ENCODE data around the gene FZD4.

The FZD4 gene

GRCh38 chr11:86912238-86912637 lies 43.0 kb downstream of the FZD4 start:
- DNase-seq (ENCODE audit: low read depth, low spot score), result no peak

GRCh38 chr11:86910592-86910991 lies 44.6 kb downstream of the FZD4 start:
- no peak for DNase-seq (ENCODE audit: low read depth, low spot score)

GRCh38 chr11:86906198-86906597 lies 49.0 kb downstream of the FZD4 start:
- no peak for DNase-seq (ENCODE audit: low read depth, low spot score)

- DNase-seq (ENCODE audit: low read depth, low spot score), result no peak
Measured at GRCh38 chr11:86905252-86905651, 49.9 kb downstream of the FZD4 start.

- no peak for DNase-seq (ENCODE audit: low read depth, low spot score)
Measured at GRCh38 chr11:86904001-86904400, 51.2 kb downstream of the FZD4 start.

GRCh38 chr11:86902345-86902744 lies 52.9 kb downstream of the FZD4 start:
- DNase-seq (ENCODE audit: low read depth, low spot score), result no peak

GRCh38 chr11:86901599-86901998 lies 53.6 kb downstream of the FZD4 start:
- DNase-seq (ENCODE audit: low read depth, low spot score), result no peak

- DNase-seq (ENCODE audit: low read depth, low spot score), result no peak
Measured at GRCh38 chr11:86900162-86900561, 55.0 kb downstream of the FZD4 start.

GRCh38 chr11:86898689-86899088 lies 56.5 kb downstream of the FZD4 start:
- no peak for DNase-seq (ENCODE audit: low read depth, low spot score)

GRCh38 chr11:86896441-86896841 lies 58.8 kb downstream of the FZD4 start:
- no peak for DNase-seq (ENCODE audit: low read depth, low spot score)

All from ELF-1 (cell line).